ENCODE data around the gene SYNDIG1.

The SYNDIG1 gene

DNA sequence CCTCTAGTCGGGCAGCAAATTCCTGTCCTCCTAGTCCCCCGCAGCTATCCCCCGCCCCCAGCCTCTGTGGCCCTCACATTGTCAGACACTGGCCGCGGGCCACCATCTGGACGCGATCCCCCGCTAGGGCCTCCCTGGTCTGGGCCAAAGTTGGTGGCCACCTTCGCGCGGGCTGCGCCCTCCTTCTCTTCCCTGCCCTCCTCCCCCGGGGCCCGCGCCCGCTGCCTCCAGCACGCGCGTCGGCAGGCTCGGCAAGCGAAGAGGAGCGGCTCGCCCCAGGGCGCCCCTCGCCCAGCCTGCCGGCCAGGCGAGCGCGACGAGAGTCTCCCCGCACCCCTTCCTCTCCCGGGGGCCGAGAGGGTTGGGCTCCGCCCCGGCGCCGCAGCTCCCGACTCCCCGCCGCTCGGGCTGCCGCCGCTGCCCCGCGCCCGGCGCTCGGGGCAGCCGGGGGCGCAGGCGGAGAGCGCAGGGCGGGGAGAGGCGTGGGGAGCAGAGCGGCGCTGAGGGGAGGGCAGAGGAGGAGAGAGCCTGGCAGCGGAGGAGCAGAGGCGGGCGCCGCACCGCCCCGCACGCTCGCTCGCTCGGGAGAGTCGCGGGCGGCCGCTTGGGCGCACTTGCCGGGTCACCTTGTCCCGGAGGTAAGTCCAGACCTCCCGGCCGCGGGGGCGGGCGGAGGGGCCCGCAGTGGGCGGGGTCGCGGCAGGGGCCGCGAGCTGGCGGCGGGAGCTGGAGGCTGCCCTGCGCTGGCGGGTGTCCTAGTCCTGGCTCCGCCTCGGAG is at the start of gene SYNDIG1:
TSS of gene SYNDIG1 (plus strand) at position 514 of the 778 bp plus-strand sequence. CDS start 73,469 bp downstream, outside the sequence.
- no peak for DNase-seq

DNA sequence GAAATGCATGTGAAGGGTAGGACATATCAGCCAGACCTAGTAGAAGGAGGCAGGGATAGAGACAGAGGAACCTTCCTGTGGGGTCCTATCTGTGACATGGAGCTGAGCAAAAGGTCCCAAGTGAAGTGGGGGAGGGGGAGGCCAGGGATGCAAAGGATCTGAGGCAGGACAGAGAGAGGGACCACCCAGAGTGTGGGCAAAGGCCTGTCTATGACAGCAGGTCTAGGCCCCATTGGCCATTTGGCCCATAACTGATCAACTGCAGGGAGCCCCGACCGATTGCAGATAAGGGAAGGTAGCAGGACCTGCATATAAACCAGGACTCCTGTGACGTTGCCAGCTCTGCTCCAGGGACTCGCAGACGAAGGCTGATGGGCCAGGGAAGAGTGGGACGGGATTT is 49.6 kb upstream of the SYNDIG1 start:
- no peak for DNase-seq

DNA sequence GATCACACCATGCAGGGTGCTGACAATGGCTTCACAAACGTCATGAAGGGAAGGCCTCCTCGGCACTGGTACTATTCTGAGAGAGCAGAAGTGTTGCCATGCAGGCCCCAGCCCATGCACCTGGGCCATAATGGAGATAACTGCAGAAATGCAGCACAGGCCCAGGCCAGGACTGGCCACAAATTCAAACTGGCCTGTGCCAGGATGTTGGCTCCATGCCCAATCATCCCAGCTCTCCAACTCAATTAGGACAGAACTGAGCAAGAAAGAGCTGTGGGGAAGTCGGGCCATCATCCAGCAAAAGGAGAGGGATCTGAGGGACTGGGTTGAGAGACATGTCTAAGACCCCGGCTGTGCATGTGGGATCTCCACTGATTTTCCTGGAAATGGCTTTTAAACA is 48.9 kb upstream of the SYNDIG1 start:
- DNase-seq: no peak

DNA sequence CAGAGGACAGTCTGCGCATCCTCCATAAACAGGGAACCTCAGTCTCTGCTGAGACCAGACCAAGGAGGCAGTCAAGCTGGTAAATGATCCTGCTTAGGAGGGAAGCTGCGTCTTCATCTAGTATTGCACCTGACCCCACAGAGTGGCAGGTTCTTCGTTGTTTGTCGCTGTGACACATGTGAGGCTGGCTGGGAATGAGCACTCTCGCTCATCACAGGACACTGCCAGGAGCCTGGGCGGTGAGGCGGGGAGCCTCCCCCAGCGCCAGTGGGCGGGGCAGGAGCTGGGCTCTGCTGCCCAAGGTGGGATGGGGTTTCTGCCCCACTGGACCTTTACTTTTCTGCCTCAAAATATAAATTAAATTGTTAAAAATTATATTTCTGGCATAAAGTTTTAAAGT is 48.4 kb upstream of the SYNDIG1 start:
- DNase-seq: no peak

DNA sequence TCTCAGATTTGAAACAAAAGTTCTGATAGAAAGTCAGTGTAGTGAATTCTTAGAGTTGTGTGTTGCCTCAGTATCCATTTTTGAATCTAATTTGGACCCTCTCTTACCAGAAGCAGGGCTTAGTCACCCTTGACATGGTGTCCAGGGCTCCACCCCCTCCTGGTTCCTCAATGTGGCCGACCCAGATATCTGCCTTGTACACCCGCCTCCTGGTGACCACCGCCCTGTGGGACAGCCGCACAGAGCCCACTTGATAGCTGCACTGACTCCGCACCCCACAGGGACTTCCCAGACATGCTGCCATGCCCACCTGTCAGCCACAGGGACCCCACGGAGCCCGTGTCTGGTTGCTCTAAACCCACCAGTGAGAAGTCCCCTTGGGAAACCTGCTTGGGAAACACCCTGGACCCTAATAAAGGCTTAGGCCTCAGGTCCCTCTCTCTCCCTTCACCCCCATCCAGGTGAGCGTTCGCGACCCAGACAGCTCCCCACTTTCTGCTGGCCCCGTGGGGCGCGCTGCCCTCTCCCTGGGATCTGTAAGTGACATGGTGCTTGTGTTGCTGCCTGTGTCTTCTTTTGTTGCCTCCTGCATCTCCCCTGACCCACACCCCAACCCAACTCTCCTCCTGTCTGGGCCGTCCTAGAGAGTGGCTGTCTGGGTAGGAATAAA is 47.2 kb upstream of the SYNDIG1 start:
- DNase-seq: no peak

DNA sequence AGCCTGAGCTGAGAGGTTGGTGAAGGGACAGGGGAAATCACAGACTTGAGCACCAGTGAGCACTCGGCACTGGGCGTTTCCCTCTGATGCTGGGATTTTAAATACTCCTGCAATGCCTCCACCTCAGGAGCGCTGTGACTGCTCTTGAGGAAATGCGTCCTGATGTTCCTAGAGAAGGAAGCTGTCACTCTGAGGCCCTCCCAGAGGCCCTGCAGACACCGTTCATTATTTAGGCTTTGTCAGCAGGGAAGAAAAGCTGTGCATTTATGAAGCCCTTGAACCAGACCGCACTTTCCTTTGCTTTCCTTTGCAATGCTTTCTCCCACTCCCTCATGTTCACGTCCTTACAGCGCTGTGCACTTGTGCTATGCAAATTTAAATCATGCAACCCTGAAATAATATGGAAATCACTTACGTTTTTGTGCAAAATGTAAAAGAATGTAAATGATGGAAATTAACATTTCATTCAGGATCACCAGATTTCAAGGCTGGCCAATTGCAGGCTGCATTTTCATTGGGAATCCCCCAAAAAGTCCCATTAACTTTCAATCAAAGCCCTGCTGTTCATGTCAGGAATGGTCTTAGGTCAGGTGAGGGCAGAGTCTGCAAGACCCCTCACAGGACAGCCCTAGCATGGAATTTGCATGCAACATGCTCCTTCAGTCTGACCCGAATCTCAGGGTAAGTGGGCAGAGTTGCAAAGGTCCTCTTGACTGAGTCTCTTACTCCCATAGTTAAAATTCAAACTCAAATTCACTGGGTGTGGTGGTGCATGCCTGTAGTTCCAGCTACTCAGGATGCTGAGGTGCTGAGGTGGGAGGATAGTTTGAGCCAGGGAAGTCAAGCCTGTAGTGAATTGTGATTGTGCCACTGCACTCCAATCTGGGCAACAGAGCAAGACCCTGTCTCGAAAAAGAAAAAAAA is 45.8 kb upstream of the SYNDIG1 start:
- no peak for DNase-seq

DNA sequence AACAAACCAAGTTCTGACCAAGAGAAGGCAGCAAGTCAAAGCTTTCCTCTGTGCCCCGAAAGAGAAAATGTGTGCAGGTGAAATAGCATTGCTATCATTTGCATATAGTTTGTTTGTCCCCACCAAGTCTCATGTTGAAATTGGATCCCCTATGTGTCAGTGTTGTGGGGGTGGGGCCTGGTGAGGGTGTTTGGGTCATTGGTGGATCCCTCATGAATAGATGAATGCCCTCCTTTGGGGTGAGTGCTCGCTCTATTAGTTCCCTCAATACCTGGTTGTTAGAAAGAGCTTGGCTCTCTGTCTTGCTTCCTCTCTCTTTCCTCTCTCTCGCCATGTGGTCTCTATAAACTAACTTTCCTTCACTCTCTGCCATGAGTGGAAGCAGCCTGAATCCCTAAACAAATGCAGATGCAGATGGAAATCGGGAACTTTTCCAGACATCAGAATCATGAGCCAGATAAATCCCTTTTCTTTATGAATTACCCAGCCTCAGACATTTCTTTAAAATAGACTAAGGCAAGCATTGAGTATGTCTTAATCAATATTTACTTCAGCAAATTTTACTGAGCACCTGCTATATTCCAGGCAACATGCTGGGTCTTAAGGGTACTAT is 43.8 kb upstream of the SYNDIG1 start:
- DNase-seq: no peak

DNA sequence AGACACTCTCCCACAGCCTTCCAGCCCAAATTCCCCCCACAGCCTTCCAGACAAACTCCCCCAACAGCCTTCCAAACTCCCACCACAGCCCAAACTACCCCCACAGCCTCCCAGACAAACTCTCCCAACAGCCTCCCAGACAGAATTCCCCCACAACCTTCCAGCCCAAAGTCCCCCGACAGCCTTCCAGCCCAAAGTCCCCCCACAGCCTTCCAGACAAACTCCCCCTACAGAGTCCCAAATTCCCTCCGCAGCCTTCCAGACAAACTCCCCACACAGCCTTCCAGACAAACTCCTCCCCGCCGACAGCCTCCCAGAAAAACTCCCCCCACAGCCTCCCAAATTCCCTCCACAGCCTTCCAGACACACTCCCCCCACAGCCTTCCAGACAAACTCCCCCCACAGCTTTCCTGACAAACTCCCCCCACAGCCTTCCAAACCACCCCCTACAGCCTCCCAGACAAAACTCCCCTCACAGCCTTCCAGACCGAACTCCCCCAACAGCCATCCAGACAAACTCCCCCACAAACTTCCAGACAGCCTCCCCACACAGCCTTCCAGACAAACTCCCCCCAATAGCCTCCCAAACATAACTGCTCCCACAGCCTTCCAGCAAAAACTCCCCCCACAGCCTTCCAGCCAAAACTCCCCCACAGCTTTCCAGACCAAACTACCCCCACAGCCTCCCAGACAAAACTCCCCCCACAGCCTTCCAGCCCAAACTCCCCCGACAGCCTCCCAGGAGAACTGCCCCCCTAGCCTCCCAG is 38.0 kb upstream of the SYNDIG1 start:
- no peak for DNase-seq

DNA sequence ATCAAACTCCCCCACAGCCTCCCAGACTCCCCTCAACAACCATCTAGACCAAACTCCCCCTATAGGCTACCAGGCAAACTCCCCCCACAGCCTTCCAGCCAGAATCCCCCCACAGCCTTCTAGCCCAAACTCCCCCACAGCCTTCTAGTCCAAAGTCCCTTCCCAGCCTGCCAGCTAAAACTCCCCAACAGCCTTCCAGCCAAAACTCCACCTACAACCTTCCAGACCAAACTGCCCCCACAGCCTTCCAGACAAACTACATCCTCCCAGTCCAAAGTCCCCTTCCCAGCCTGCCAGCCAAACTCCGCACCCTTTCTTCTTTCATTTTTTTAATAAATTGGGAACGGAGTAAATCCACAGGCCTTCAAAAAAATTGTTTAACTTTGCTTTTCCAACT is 37.4 kb upstream of the SYNDIG1 start:
- DNase-seq: no peak

DNA sequence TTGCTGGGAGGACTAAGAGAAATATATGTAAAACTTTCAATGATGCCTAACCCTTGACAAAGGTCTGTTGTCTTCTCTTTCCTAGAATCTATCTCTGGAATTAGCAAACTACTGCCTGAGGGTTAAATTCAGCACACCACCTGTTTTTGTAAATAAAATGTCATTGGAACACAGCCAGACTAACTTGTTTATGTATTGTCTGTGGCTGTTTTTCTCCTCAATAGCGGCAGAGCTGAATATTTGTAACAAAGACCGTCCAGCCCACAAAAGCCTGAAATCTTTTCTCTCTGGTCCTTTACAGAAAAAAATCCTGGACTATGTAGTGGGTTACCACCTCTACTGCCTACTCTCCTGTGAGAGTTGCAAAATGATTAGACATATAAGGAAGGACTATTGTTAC is 33.3 kb upstream of the SYNDIG1 start:
- no peak for DNase-seq

DNA sequence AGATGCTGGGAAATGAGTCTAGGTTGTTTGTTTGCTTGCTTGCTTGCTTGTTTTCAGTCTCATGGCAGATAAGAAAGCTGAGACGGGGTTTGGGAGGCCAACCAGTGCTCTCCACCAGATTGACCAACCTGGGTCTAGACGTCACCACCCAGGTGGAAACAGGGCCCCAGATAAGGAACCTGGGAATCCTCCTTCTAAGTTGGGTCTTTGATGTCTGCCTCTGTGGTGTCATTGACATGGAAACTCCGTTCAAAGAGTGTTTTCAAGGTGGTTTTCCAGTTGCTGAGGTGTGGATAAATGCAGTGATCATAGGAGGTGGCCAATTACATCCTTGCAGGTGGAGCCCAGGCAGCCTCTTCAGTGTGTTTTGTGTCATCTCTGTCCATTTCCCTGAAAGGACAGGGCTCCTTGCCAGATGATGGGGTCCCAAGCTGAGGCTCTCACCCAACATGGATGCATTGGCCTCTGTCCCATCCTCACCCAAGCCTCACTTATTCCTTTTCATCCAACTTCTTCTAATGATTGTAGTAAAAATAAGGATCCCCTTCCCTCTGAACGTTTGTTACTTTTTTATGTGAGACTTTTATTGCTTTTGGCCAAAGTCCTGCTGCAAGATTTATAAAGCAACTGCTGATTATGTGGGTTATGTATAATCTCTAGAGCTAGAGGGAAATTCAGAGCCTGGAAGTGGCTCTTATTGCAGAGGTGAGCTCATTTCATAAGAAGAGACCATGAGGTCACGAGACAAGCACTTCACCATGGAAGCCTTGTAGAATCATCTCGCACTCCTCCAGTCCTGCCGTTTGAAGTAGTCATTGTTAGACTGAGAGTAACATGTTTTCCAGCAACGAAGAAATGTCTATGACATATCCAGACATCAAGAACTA is 32.0 kb upstream of the SYNDIG1 start:
- no peak for DNase-seq

DNA sequence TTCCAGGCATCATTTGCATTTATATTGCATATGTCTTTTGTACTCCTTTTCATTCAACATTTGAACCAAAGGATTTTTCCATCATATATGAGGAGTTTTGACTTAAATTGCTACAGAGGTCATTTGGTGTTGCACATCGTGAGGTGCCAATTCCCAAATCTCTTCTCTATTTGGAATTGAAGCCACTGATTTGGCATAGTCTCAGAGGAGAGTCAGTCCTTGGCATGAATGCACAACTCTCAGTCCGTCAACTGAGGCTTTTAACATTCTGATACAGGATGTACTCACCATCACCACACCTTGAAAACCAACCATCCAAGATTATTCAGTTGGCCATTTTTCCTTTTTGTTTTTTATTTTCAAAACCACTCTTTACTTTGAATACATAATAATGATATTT is 31.1 kb upstream of the SYNDIG1 start:
- DNase-seq: no peak

DNA sequence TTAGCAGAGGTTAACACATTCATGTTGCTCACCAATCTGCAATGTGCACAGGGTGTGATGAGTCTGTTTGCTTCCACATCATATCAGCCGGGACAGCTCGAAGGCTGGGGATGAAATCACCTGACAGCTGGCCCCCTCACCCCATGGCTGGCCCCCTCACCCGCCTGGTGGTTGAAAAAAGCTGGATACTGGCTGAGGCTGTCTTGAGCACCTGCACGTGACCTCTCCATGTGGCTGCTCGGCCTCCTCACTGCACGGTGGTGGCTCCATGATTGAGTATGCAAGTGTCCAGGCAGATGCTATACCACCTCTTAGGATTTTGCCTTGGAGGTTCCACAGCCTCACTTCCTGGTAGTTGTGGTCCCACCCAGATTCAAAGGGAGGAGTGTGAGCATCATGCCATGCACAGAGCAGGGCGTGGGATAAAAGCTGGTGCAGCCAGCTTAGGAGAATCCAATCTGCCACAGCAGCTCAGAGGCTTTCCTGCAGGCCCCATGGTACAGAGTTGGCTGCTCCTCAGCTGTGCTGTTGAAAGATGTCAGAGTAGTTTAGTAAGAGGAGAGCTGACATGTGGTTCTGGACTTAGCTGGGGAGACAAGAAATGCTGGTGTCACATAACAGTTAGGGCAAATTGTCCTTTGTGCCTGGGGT is 29.6 kb upstream of the SYNDIG1 start:
- no peak for DNase-seq

DNA sequence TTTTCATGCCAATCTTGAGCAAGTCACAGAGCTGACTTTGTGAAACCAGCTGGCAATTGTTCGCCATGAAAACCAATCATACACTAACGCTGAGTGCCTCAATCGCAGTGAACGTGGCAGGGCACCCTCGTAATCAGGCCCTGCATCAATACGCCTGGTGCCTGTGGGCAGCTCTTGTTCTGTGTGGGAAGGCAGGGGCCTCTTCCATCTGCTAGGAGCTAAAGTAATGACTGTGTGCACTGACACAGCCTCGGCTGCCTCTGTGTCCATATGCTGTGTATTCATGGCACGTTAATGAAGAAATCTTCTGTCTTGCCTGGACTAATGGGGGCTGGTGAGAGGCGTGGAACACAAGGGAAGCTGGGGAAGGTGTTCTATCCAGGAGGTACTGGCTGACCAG is 27.8 kb upstream of the SYNDIG1 start:
- DNase-seq: no peak

DNA sequence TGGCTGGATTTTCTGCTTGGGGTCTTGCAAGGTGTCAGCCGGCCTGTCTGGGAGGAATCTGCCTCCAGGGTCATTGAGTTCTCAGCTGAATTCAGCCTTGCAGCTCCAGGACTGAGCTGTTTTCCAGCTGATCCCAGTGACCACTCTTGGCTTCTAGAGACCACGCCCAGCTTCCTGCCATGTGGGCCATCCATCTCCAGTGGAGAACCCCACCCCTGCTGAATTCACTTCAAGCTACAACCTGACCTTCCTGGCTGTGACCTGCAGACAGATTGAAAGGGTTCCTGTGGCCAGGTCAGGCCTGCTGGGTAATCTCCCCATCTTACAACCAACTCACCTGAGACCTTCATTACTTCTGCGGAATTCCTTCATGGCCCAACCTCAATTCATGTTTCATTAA is 26.5 kb upstream of the SYNDIG1 start:
- no peak for DNase-seq

DNA sequence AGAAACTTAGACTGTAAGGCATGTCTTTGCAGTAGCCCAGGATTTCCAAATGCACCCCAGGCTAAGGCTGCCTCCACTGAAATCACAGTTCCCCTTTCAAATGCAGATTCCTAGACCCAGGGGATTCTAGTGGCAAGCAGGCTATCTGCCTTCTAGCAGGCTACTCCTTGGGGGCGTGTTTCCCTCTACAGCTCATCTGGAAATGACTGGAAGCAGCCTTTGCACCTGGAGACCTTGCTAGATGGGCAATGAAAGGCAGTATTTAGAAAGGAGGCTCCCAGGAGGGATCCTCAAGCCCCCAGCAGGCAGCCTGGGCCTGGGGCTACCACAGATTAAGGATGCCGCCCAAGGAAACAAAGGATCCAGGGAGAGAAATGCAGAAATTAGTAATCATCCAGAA is 26.0 kb upstream of the SYNDIG1 start:
- no peak for DNase-seq

DNA sequence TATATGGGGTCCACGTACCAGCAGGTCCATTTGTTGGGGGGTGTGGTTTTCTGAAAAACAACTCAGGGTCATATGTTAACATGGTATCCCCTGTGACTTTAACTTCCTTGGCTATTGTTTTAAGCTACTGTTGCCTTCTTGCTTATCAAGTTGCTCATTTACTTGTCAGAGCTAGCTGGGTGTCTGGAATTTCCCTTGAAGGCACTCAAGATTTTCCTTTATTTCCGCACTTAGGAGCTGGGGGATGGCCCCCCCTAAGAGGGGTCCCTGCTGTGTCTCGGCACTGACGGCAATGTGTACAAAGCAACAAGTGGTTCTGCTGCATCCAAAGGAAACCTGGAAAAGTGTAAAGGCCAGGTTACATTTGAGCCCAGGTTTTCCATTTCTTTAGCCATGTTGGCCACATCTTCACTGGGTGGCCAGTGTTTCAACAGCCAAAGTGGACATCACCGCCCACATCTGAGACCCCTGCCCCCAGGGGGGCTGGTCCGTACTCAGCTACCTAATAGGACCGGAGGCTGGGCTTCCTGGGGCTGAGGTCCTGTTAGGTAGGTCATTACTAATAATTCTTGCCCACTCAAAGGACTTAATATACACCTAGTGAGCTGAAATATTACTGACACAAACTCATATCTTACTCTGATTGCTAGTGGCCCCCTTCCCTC is 24.8 kb upstream of the SYNDIG1 start:
- DNase-seq: no peak

DNA sequence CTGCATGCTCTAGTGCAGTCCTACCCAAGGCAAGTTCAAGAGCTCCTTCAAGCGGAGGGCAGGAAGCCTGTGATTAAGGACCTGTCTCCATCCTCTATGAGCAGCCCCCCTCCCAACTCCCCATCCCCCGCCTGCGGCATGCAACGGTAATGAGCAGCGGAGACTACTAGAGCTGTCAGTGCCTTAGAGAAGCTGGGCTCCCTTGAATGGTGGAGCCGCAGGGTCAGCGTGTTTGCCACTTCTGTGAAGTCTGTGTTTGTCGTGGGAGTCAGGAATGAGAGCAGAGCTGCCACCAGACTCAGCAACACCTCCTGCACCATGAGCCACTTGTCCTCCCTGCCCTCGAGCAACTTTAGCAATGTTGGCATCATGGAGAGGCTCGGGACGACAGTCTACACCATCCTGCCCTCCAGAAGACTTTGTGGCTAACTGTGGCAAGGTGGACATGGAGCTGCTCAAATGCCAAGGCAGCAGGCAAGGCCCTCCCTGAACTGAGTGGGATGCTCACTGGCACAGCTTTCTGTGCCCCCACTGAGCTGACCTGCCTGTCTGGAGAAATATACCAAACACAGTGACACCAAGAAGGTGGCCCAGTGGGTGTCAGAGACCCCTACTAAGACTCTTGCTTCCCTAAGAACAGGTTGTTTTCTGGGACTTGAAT is 23.8 kb upstream of the SYNDIG1 start:
- DNase-seq: no peak

DNA sequence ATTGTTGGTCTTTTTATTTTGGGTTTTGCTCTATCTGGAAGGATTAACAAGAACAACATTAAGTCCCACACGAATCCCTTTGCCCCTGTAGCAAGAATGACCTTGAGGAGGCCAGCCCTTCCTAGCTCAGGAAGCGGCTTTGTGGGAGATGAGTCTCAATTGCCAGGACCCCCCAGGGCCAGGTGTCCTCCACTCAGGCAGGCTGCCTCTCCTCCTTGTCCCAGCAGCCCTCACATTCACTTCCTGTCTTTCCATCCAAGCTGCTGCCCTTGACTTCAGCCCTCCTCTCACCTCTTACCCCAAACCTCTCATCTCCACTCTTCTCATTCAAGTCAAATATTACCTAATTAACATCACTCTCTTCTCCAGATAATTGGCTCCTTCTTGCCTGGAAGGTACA is 22.6 kb upstream of the SYNDIG1 start:
- no peak for DNase-seq

DNA sequence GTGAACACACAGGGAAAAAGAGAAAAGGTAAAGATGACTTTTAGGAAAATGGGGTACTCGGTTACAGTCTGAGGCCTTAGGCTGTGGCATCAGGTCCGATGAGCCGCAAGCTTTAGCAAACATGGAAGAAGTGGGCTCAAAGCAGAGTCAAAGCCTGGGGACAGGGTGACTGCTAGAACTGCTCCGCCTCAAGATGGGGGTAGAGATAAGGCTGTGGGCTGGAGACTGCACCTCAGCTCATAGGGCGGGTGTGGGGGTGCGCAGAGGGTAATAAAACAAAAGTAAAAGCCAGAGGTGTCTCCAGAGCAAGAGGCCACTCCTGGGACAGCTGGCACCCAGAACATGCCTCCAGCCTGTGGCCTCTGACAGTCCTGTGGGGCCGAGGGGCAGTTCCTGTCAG is 21.3 kb upstream of the SYNDIG1 start:
- DNase-seq: no peak
